Epithelial cell of esophagus (primary cell): ENCODE results near the gene EHD1.

Experiments
- DNase-seq: peaks from one replicate; pipeline ENCODE4 v3.0.0; 2010; ENCODE audit warnings: low read depth
- H3K4me3 ChIP-seq: 2 replicates; pipeline ENCODE4 v1.5.1; 2011; ENCODE audit warnings: mild to moderate bottlenecking, low read length, control low read depth
- TF ChIP-seq, protein P1 (sequence below): IDR thresholded peaks from 2 replicates; pipeline ENCODE4 v1.5.1; 2011; ENCODE audit warnings: low read depth, mild to moderate bottlenecking, low read length, control low read depth, inconsistent platforms; ENCODE audit not compliant: insufficient read depth; ENCODE audit errors: missing control alignments

The EHD1 gene

GRCh38 chr11:64842366-64842759, 36.1 kb downstream of the EHD1 start:
- TF ChIP-seq, protein P1, sequence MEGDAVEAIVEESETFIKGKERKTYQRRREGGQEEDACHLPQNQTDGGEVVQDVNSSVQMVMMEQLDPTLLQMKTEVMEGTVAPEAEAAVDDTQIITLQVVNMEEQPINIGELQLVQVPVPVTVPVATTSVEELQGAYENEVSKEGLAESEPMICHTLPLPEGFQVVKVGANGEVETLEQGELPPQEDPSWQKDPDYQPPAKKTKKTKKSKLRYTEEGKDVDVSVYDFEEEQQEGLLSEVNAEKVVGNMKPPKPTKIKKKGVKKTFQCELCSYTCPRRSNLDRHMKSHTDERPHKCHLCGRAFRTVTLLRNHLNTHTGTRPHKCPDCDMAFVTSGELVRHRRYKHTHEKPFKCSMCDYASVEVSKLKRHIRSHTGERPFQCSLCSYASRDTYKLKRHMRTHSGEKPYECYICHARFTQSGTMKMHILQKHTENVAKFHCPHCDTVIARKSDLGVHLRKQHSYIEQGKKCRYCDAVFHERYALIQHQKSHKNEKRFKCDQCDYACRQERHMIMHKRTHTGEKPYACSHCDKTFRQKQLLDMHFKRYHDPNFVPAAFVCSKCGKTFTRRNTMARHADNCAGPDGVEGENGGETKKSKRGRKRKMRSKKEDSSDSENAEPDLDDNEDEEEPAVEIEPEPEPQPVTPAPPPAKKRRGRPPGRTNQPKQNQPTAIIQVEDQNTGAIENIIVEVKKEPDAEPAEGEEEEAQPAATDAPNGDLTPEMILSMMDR, result no peak
- H3K4me3 ChIP-seq, result peak overlapping the region; percentile 82
- peak; percentile 50 for DNase-seq

DNA sequence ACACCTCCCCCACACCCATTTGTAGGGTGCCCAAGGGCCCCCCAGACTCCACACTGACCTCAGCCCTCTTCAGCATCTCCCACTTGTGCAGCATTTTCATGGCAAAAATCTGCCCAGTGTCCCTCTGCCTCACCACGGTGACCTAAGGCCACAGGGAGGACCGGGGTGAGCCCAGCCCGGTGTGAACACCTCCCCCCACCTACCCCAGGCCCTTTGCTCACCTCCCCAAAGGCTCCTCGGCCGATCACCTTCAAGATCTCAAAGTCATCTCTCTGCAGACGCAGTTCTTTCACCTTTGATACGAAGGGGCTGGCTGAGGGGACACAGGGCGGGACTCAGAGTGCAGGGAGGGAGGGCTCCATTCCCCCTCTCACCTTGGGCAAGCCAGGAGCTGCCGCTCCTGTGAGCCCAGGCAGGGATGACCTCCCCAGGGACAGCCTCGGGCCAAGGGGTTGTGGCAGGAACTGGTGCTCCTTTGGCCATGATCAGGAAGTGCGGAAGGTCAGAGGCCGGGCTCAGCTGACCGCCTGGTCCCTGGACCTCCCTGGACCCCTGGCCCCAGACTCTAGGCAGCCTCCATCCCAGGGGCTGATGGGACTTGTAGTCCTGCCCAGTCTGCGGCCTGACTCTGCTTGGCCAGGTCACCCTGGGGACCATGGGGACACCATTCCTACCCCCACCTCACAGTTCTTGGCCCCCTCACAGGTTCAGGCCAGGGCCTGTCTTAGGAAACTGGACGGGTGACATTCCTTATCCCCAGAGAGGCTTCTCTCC, 36.6 kb downstream of the EHD1 start:
- H3K4me3 ChIP-seq, result peak overlapping the region; percentile 82
- TF ChIP-seq, protein P1, result no peak
- peak; percentile 42 for DNase-seq

DNA sequence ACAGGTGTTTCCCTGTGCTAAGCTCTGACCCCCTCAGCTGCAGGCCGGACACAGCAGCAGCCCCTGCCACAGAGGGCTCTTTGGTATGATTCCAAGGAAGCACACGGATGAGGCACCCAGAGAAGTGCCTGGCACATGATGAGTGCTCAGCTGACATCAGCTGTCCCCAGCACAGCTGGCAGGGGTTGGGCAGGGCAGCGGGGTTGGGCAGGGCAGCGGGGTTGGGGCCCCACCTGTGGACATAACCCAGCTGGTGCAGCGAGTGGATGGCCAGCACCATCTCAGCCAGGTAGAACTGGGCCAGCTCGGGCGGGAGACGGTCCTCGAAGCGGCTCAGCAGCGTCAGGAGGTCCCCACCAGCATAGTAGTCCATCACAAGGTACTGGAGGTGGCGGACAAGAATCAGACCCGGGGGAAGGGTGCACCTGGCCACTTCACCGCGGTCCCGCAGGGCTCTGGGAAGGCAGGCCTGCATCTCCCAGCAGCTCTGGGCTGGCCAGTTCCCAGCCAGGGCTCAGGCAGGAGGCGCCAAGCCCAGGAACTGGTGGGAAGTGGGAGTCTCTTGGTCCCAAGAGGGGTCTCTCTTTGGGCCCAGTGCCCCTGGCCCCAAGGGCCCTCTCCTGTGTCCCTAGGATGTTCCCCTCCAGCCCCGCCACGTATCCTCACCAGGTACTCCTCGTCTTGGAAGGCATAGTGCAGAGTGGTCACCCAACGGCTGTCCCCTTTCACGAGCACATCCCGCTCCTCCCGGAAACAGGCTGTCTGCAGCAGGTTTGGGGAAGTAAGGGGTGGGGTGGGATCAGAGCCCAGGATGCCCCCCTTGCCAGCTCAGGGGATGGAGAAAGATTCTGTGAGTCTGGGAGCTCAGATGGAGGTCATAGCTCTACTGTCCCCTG, 38.3 kb downstream of the EHD1 start:
- H3K4me3 ChIP-seq, result no peak overlapping the region
- TF ChIP-seq, protein P1, result no peak
- DNase-seq, result no peak

- H3K4me3 ChIP-seq, result no peak overlapping the region
- TF ChIP-seq, protein P1, result no peak
- DNase-seq, result no peak
These were observed 39.1 kb downstream of the EHD1 start for GRCh38 chr11:64839335-64839734.

- no peak overlapping the region for H3K4me3 ChIP-seq
- no peak for DNase-seq
- TF ChIP-seq, protein P1, result no peak
These were observed 39.7 kb downstream of the EHD1 start for GRCh38 chr11:64838600-64839334.

DNA sequence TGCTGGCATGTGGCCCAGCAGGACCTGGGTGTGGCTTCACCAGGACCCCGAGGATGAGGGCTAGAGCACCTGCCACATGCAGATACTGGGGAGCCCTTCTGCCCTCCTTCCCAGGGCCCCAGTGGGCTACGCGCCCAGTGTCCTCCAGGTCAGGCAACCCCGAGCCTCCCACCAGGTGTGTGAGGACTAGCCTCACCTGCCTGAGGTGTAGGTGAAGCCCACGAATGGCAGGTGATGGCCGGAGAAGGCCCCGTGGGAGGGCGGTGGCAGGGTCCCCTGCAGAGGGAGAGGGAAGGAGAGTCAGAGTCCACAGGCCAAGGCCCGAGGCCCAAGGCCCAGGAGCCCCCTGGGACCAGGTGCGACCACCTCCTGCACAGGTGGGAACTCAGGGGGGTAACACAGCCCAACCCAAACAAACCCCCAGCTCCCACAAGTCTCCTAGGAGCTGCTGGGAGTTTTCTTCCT, 40.5 kb downstream of the EHD1 start:
- no peak for DNase-seq
- TF ChIP-seq, protein P1, result no peak
- H3K4me3 ChIP-seq, result no peak overlapping the region
